IPS-20b (cell line): ENCODE results near the gene PRAMEF11.
"Not testable (repeated sequence)": the region's sequence is repeated elsewhere in the genome, so short reads cannot be mapped to it uniquely, and the experiment has no call there.

Experiments used
- H3K27ac ChIP-seq: one replicate; pipeline ENCODE4 v1.5.1; 2013; ENCODE audit warnings: low read length
- H3K27me3 ChIP-seq: 2 replicates; pipeline ENCODE4 v1.6.1; 2013; ENCODE audit warnings: mild to moderate bottlenecking, low read length, inconsistent platforms; ENCODE audit not compliant: insufficient read depth
- H3K36me3 ChIP-seq: 2 replicates; pipeline ENCODE4 v1.6.1; 2013; ENCODE audit warnings: low read depth, mild to moderate bottlenecking, inconsistent platforms, low read length, moderate library complexity; ENCODE audit not compliant: insufficient read depth
- H3K4me1 ChIP-seq: 2 replicates; pipeline ENCODE4 v1.6.1; 2013; ENCODE audit warnings: mild to moderate bottlenecking, control low read depth, inconsistent platforms, low read length, moderate library complexity; ENCODE audit not compliant: insufficient read depth
- H3K4me3 ChIP-seq: 2 replicates; pipeline ENCODE4 v1.5.1; 2013; ENCODE audit warnings: mild to moderate bottlenecking, low read length, inconsistent platforms
- H3K9ac ChIP-seq: 2 replicates; pipeline ENCODE4 v1.6.1; 2013; ENCODE audit warnings: low read depth, mild to moderate bottlenecking, inconsistent platforms, low read length, moderate library complexity
- H3K9me3 ChIP-seq: 2 replicates; pipeline ENCODE4 v1.6.1; 2013; ENCODE audit warnings: mild to moderate bottlenecking, low read depth, low read length, inconsistent platforms; ENCODE audit not compliant: insufficient read depth

The PRAMEF11 gene

GRCh38 chr1:12798911-12799310 lies 32.3 kb downstream of the PRAMEF11 start:
- H3K9ac ChIP-seq = no peak overlapping the region
- H3K9me3 ChIP-seq = peaks cover 49% of the 10 kb centered on the region
- H3K4me1 ChIP-seq = no peaks in the 10 kb centered on the region
- H3K4me3 ChIP-seq = no peak overlapping the region
- H3K27ac ChIP-seq = no peak overlapping the region
- no peaks in the 10 kb centered on the region for H3K27me3 ChIP-seq
- H3K36me3 ChIP-seq = no peaks in the 10 kb centered on the region

- H3K9ac ChIP-seq, H3K36me3 ChIP-seq, H3K4me3 ChIP-seq, H3K4me1 ChIP-seq, H3K9me3 ChIP-seq, H3K27me3 ChIP-seq, H3K27ac ChIP-seq: not testable (repeated sequence)
Measured at GRCh38 chr1:12791097-12791496, 40.1 kb downstream of the PRAMEF11 start, which contains the start of gene PRAMEF1. Gene PRAMEF1 (plus strand): TSS chr1:12791397. CDS start chr1:12793228, 1,831 bp downstream.

- H3K9me3 ChIP-seq = peaks cover 13% of the 10 kb centered on the region
- not testable (repeated sequence) for H3K4me3 ChIP-seq, H3K9ac ChIP-seq, H3K4me1 ChIP-seq, H3K36me3 ChIP-seq, H3K27me3 ChIP-seq, H3K27ac ChIP-seq
Measured at GRCh38 chr1:12784729-12785128, 46.5 kb downstream of the PRAMEF11 start.

GRCh38 chr1:12783783-12784182 lies 47.4 kb downstream of the PRAMEF11 start:
- not testable (repeated sequence) for H3K36me3 ChIP-seq, H3K9ac ChIP-seq, H3K4me3 ChIP-seq, H3K27me3 ChIP-seq, H3K4me1 ChIP-seq, H3K27ac ChIP-seq
- H3K9me3 ChIP-seq = peaks cover 13% of the 10 kb centered on the region

GRCh38 chr1:12781488-12781887 lies 49.7 kb downstream of the PRAMEF11 start:
- not testable (repeated sequence) for H3K36me3 ChIP-seq, H3K9ac ChIP-seq, H3K27me3 ChIP-seq, H3K27ac ChIP-seq, H3K9me3 ChIP-seq, H3K4me3 ChIP-seq, H3K4me1 ChIP-seq

- Histone ChIP-seq H3K36me3 (no peaks in the 10 kb centered on the region), H3K27ac (no peak overlapping the region), H3K4me3 (no peak overlapping the region), H3K4me1 (no peaks in the 10 kb centered on the region), H3K27me3 (no peaks in the 10 kb centered on the region), H3K9ac (no peak overlapping the region), H3K9me3 (no peaks in the 10 kb centered on the region)
Measured at GRCh38 chr1:12778907-12779306, 52.3 kb downstream of the PRAMEF11 start.

GRCh38 chr1:12778061-12778460 lies 53.1 kb downstream of the PRAMEF11 start:
- Histone ChIP-seq H3K4me1 (no peaks in the 10 kb centered on the region), H3K36me3 (no peaks in the 10 kb centered on the region), H3K9ac (no peak overlapping the region), H3K4me3 (no peak overlapping the region), H3K9me3 (no peaks in the 10 kb centered on the region), H3K27me3 (no peaks in the 10 kb centered on the region), H3K27ac (no peak overlapping the region)

GRCh38 chr1:12776801-12777557 lies 54.2 kb downstream of the PRAMEF11 start:
- Histone ChIP-seq H3K9ac (no peak overlapping the region), H3K27me3 (no peaks in the 10 kb centered on the region), H3K4me3 (no peak overlapping the region), H3K36me3 (no peaks in the 10 kb centered on the region), H3K9me3 (no peaks in the 10 kb centered on the region), H3K27ac (no peak overlapping the region), H3K4me1 (no peaks in the 10 kb centered on the region)

GRCh38 chr1:12775443-12775842 lies 55.8 kb downstream of the PRAMEF11 start:
- Histone ChIP-seq H3K36me3 (no peaks in the 10 kb centered on the region), H3K27me3 (no peaks in the 10 kb centered on the region), H3K4me3 (no peak overlapping the region), H3K27ac (no peak overlapping the region), H3K4me1 (no peaks in the 10 kb centered on the region), H3K9ac (no peak overlapping the region), H3K9me3 (no peaks in the 10 kb centered on the region)

- Histone ChIP-seq H3K36me3 (no peaks in the 10 kb centered on the region), H3K9ac (no peak overlapping the region), H3K27me3 (no peaks in the 10 kb centered on the region), H3K27ac (no peak overlapping the region), H3K4me3 (no peak overlapping the region), H3K9me3 (no peaks in the 10 kb centered on the region), H3K4me1 (no peaks in the 10 kb centered on the region)
Measured at GRCh38 chr1:12774801-12775345, 56.3 kb downstream of the PRAMEF11 start.
